GM21529 (cell line): ENCODE data around the gene GALNT1.
A peak's percentile ranks its signal among the peaks of the same experiment; 100 is the strongest.

Experiments
- ATAC-seq: cut with Tn5 transposase; IDR thresholded peaks from one replicate; pipeline ENCODE4 v1.9.1; 2021; ENCODE audit not compliant: unreplicated experiment

Gene GALNT1

DNA sequence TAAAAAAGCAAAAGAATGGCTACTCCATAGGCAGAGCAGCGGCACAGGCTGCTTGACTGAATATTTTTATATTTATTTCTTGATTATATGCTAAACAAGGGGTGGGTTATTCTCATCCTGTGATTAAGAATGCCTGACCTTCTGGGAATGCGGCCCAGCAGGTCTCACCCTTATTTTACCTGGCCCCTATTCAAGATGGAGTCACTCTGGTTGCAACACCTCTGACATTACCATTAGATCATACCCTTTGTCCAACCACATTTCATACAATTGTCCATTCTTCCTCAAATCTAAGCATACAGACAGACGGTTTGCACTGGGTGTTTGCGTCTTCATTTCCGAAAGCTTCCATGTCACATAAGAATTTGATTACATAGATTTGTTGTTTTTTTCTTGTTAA, 168.2 kb downstream of the GALNT1 start:
- no peak for ATAC-seq

DNA sequence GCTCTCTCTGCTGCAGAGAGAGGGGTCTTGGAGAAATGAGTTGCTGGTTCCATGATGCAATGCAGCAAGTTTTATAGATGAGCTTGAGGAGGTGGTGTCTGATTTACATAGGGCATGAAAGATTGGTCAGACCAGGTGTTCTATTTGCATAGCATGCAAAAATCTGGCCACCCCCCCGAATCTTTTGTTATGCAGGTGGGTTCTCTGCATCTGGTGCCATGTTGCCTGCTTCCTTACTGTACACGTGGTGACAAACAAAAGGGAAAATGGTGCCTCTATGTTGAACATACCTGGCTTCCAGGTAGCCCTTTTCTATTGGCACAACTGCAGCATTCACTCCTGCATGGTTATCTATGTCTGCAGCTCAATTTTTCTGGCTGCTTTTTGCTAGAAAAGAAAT, 169.4 kb downstream of the GALNT1 start:
- ATAC-seq = no peak

DNA sequence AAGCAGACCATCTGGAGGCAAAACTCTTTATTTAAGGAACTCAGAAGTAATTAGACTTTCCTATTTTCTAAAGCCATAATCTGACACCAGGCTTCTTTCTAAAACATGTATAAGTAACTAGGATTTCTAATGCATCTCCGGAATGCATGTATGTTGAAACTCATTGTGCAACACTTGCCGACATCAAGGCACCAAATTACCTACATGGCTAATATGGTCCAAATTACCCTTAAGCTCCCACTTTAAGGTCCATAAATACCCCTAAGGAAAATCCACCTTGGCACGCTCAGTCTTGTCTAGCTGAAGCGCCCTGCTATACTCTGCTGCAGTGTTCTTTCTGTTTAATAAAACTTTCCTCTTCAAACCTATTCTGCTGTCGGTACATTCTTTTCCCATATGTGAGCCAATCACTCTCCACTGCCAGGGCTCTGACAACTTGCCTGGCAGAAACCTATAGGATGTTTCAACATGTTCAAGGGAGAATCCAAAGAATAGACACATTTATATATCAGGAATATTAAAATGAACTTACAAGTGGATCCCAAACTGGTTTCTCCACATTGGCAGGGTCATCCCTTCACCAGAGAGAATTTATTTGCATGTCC, 171.9 kb downstream of the GALNT1 start:
- ATAC-seq = no peak

DNA sequence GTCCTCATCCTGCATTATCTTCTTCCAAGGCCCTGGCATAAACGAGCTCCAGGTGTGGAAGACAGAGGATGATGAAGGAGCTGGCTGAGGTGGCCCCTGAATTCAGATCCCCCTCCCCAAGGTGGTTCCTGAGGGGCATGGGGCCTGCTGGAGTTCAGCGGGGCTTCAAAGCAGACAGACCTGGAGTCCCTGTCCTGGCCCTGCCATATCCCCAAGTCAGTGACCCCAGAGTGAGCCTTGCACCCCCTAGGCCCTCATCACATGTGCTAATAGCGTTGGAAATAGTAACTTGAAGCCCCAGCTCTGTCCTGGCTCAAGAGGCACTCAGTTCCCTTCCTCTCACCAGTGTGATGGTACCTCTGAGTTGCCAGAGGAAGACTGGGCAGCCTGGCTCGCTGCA, 172.9 kb downstream of the GALNT1 start:
- no peak for ATAC-seq

DNA sequence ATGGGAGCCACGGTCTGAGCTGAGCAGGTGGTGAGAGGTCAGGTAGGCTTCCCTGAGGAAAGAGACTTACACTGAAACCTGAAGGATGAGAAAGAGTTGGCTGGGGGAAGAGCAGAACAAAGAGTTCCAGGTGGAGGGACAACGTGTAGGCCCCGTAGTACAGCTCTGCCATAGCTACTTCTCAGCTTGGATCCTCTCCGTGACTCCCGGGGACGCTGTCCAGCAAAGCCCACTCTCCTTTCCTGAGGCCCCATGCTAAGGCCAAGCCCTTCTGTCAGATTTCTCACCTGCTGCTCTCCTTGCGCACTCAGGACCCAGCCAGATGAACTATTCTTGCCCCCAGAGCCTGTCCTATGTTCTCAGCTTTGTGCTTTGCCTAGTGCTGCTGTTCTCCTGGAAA, 173.8 kb downstream of the GALNT1 start:
- ATAC-seq = no peak

DNA sequence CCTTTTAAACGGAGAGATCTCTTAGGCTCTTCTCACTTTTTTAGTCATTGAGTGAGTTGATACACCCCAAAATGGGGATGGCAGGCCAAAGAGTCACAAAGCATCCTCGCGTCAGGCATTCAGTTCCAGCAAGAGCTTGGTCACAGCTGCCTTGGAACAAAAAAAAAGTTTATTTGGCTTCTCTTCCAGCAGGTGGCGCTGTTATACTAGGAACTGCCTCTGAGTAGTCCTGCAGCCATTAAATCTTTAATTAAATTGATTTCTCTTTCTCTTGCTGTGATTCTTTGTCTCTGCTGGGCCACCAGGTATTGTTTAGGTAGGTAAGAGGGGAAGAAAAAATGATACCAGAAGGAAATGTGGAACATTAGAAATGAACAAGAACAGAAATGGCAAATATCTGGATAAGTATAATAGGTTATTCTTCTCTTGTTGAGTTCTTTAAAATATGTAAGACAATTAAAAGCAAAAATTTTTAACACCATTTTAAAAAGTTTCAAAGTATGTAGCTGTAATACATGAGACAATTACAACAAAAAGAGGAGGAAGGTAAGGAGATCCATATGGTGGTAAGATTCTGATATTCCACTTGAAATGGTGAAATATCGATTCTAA, 175.1 kb downstream of the GALNT1 start:
- peak; percentile 79 for ATAC-seq
